HG03066 (cell line): Measurements from ENCODE around the gene NUAK1.

Experiments
- ATAC-seq: cut with Tn5 transposase; IDR thresholded peaks from one replicate; pipeline ENCODE4 v1.9.1; 2021; ENCODE audit warnings: low read depth; ENCODE audit not compliant: unreplicated experiment

Gene NUAK1

DNA sequence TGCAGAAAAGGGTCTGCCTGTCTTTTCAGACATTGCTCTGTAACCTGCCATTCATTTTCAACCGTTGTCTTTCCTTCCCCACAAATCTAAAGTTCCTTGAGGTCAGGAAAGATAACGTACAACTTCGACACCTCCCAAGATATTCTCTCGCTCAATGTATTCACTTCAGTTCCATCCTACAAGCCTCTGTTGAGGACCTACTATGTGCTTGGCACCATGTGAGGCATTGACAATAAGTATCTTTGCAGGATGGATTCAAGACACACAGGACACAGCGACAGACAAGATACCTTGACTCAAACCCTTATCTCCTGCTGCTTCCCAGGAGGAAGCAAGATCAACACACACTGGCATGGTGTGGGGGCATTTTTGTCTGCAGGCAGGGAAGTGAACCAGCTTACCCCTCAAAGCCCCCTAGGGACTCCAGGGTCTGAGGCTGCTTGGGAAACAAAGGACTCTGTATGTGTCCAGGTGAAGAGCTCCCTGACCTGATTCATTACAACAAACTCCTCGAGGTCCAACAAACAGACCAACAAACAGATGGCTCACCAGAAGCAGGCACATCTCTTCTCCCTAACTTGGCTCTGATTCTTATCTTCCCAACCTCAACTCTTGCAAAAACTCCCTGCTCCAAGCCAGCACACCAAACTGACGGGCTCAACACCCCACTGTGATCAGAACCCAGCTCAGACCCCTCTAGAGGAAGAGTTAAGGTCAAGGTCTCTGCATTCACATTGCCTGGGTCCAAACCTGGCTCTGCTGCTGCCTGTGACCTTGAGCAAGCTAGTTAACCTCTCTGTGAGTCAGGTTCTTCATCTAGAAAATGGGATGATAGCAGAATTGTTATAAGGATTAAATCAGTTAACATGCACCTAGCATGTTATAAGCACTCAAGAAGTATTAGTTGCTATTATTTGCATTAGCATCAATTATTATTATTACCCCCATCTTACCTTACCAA is 6.3 kb downstream of the NUAK1 start:
- no peak for ATAC-seq

DNA sequence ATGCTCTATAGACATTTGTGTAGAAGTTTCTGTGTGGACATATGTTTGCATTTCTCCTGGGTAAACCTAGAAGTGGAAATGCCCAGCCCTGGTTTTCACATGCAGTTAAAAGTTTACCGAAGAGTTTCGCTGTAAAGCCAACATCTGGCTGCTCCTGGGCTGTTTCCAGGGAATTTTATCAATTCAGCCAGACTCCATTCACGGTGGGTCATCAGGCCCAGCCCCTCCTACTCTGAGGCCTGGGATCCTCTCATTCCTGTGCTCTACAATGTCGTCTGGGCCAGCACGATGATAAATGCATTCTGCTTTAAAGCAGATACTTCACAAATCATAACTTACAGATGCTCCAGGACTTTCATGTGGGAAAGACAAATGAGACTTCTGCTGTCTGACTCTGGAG is 7.1 kb downstream of the NUAK1 start:
- no peak for ATAC-seq

DNA sequence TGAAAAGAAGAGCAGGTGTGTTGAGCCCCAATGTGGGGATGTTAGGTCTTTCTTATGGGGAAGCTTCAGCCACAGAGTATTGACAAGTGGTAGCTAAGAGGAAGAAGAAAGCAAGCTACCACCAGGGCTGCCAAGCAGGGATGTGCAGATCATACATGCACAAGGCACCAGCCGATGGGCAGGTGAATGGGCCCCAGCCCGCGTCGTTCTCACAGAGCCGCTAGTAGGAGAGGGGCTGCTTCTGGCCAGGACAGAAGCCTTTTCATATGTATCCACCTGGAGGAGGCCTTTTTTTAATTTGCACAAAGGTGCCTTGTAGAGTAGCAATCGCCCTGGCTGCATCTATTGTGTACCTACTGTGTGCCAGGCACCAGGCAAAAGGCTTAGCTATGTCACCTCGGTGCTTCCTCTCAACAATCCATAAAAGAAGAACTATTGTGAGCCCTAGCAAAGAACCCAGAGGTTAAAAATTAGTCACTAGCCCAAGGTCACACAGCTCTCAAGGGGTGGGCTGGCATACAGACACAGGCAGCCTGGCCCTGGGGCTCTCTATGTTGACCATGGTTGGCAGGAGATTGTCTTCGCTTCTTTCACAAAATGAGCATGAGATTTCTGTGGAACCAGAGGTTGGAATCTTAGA is 8.2 kb downstream of the NUAK1 start:
- no peak for ATAC-seq

DNA sequence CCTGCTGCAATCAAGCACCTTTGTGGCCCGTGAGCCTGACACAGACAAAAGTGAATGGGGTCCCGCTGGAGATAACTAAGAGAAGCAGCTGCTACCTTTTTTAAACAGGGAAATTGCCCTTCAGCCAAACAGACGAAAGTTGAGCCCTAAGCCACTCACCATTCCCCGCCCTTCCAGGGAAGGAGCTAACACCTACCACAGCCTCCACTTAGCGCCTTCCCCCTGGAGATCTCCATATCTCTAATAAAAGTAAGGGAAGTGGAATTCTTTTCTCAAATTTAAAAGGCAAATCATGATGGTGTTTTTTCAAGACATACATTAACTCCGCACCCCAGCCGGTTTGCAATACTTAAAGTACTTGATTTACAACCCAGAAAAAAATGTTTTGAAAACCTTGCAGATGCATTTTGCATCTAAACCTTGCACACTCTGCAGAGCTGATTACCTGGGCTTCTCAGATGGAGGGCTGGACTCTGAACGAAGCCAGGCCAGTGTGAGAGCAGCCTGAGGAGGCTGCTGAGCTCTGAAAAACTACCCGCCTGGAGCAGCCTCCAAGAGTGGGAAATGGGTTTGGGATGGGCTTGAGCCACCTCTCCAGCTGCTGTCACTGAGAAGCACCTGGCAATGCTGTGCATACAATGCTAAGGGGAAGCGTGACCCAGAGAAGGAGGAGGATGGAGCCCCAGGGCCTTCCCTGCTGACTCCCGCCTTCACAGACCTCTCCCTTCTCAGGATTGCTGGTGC is 10.0 kb downstream of the NUAK1 start:
- ATAC-seq, result no peak

DNA sequence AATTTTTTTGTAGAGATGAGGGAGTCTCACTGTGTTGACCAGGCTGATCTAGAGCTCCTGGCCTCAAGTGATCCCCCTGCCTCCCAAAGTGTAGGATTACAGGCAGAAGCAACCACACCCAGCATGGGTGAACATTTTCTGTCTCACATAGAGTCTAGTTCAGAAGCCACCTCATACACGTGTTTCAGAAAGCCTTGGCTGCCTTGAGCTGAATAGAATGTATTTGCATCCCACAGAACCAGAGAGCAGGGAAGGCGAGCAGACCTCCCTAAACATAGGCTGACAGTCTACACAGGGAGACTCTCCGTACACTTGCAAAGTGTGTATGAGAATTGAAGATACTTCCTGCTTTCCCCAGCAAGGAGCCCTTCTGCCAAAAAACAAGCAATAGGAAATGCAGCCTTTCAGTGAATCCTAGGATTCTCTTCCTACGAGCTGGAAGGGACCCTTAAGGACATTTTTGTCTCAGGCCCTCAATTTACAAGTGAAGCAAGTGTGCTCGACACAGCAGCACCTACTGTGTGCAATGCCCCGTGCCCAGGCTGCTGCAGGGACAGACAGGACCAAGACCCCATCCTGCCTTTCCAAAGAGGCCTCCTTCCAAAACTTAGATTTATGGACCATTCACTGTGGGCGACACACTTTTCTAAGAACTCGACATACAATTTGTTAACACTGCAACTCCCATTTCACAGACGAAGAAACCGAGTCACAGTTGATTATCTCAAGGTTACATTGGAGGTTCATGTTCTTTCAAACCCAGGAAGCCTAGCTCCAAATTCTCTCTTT is 11.2 kb downstream of the NUAK1 start:
- ATAC-seq, result no peak

DNA sequence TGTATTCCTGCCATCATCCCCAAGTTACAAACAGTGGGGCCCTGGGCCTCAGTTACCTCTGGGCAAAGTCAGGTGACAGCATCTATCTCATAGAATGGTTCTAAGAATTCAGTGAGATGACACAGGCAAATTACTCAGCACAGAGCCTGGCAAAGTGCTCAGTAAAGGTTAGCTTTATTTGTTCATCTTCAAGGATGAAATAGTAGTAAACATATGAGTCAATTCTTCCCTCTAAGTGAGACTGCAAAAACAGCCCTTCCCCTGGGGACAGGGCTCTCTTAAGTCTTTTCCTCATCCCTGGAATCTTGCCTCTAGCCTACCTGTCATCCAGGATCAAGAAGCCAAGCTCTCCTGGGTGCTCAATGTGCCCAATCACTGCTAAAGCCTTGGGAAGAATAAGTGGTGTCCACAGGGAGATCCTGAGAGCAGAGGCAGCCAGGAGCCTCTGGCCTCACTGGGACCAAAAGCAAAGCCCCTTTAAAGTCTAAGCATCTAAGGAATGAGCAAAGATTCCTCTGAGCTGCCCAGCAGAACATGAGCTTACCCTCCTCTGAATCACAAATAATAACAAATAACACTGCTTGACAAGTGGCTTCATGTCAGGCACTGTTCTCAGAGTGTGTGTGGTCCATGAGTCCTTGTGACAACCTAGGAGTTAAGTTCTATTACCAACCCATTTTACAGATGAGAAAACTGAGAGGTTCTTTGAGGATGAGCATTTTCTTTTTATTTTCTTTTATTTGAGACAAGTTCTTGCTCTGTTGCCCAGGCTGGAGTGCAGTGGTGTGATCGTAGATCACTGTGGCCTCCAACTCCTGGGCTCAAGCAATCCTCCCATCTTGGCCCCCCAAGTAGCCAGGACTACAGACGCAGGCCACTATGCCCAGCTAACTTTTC is 12.1 kb downstream of the NUAK1 start:
- no peak for ATAC-seq

DNA sequence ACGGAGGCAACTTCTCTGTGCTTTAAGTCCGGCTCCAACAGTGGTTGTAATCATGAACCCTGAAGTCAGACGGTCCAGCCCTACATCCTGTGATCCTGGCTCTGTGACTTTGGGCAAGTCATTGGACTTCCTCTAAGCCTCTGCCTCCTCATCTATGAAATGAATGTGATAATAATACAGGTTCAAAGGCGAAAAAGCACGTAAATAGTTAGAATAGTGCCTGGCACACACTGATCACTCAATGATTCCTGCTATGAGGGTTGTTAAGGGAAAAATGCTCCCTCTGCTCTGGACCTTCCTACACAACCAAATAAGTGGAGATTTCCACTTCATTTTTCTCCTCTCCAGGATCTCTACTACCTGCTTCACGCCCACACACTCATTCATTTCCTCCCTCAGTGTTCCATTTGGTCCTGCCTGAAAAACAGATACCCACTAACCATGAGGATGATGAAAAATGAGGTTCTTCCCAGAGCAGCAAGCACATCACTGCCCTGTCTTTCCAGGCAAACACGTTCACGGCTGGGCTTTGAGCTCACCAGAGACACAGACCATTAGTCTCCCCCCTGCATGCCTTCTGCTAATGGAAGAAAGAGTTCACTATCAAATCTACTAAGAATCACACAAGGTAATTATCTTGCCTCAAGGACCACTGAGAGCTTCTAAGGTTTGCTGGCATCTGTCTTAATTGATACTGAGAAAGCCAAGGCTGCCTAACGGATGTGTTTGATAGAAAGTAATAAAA is 13.2 kb downstream of the NUAK1 start:
- no peak for ATAC-seq

DNA sequence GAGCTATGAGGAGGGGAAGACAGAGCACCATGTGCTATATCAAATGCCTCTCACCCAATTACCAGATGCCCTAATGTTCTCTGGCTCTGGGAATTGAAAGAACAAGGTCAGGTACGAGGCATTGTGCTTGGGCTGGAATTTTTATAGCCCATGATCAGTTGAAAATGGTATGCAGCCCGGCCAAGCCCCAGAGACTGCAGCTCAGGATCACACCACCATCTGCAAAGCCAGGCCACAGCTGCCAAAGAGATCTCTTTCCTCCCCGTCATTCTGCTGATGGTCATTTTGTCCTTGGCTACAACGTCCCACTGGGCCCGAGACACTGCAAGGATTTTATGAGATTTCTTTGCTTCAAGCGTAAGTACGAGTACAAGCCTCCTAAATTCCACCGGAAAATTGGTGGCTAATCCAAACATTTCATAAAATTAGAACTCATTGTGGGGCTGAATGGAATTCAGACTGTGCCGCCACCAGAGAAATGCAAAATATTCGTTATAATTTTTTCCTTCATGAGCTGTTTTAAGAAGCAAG is 15.1 kb downstream of the NUAK1 start:
- ATAC-seq, result no peak

DNA sequence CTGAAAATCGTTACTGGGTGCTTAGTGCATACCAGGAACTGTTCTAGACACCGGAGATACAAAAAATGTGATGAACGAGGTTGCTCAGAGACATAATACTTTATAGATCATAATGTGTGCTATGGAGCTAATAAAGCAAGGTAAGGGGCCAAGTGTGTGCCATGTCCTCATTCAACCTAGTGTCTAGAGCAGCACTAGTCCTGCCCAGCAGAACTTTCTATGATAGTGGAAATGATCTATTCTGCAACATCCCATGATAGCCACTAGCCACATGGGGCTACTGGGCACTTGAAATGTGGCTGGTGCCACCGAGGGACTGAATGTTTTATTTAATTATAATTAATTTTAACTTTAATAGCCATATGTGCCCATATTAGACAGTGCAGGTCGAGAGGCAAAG is 15.6 kb downstream of the NUAK1 start:
- ATAC-seq, result no peak

DNA sequence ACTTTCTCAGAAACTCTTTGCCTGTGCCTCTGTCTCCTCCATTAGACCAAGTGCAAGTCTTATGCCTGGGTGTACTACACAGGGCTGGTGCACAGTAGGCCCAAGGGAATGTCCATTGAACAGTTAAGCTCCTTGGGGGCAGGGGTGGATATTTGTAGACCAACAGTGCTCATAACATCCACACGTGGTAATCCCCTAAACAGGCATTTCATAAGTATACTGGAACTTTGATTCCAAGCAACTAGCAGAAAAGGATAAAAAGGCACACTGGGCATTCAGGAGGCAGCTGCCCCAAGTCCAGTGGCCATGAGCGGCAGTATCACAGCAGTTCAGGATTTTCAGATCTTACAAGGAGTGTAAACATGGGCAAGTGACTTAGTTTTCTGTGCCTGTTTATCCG is 16.8 kb downstream of the NUAK1 start:
- ATAC-seq, result no peak

DNA sequence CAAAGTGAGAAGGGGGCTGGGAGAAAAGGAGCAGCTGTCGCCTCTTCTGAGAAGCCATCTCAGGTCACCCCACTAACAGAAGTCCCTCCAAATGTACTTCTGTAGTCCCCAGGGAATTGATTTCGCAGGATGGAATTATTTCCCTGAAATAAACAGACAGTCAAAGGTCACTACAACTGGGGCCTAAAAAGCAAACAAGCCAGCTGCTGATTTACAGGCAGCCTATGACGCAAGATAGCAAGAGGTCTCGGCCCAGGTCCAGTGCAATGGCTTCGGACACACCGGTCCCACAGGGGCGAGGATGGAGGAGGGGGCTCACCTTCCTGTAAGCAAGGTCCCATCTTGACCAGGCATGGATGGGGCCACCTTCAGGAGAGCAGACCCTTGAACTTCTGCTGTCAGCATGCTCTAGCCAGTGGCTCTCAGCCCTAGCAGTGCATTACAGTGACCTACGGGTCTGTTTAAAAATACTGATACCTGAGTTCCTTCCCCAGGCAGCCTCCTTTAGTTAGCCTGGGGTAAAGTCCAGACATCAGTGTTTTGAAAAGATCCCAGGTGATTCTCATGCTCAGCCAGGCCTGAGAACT is 18.1 kb downstream of the NUAK1 start:
- no peak for ATAC-seq

DNA sequence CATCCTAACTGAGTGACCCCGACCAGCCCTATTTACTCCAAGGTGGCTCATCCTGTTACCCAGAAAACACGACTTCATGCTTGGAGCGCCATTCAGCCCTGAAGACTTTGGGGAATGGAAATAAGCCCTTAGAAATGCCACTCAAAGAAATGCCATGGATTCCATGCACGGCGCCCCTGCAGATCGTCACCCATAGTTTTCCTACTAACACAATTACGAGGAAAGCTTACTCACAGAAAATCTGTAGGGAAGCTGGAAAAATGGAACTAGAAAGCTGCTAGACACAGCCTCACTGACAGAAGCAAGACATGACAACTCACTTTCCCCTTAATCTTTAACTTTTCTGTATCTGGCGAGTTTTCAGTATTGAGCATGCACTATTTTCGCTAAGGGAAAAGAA is 19.5 kb downstream of the NUAK1 start:
- ATAC-seq, result no peak

DNA sequence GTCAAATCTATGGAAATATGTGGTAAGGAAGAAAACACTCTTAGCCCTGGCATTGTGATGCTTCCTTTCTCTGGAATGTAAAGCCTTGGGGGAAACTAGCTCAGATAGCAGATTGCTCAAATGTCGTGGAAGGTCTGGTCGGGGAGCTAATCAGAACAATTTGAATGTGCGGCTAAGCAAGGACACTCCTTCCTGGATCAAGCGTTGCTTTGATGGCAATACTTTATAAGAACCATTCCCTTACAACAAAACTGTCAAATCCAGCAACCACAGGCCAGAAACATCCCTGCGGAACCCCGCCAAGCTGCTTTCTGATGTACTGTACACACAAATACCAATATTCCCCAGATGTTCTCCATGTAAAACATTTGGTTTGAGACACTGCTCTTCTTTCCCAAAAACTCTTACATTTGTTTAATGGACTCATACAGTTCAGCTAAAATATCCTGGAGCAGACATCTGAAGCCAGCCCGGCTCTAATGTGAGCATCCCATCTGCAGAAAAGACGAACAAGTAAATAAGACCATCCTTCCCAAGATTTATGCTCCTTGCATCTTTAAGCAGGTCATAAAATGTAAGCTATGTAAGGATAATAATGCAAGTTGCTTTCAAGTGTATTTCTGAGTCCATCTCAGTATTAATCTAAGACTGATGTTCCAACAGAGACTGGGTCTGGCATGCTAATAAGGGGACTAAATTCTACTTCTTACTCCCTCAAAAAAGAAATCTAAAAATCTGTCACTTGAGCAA is 20.2 kb downstream of the NUAK1 start:
- no peak for ATAC-seq

DNA sequence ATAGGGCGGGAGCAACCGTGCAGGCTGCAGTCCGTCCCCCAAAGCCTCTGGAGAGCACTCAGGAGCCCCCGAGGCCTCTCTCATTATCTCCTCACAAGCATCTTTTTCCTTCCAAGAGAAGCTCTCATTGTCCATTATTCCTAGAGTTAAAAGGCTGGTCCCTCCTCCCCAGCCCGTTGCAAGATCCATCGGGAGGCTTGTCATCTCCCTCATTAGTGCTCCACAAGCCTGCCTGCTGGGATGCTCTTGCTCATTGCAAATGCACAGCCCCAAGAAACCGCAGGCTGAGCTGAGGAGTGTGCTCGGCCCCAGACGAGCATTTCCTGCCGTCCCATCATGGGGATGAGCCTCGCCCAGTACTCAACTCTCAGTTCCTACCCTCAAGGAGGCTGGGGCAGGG is 23.3 kb downstream of the NUAK1 start:
- no peak for ATAC-seq

DNA sequence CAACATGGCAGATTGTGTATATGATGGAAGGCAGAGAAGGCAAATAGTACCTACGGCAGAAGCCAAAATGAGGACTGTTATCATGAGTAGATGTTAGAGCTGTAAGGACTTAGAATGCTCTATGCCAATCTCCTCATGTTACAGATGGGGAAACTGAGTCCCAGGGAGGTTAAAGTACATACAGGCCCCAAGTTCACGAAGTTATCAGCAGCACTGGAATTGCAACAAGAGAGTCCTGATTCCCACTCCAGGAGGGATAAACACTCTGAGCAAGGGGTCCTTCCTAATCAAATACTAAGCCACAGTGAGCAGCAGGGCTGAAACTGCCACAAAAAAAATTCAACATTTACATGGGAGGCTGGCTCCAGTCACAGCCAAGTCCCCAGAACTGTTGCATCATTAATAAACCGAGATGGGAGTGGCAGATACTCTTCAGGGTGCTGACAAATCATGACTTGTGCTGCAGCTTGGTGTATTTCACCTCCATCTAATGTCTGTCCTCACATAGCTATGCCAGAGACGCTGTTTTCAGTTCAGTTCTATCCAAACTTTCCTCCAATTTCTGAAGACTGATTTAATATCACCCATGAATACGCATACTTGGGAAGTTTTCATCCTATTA is 24.2 kb downstream of the NUAK1 start:
- no peak for ATAC-seq

DNA sequence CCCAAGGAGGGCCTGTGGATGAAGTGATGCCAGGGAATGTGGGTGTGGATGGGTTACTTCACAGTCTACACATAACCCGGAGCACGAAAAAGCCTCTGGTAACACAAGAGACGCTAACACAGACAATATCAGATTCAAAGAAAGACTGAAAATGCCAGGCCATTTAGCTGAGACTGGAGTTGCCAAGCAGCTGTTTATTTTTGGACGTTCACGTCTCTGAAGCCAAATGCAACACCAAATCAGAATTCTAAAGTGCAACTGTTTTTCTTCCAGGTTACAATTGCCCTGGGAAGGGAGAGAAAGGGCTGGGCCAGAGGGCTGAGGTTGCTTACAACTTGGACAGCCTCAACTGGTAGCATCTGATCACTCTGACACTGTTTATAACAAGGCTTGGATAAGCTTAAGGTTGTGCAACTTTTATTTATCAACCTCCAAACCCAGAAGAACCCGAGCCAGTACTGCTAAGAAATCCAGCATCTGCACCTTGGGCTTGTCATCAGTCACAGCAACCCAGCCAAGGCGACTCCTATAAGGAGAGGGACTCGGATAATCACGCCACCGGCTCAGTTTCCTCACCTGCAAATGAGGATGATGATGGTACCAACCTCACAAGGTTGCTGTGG is 24.8 kb downstream of the NUAK1 start:
- ATAC-seq, result no peak

DNA sequence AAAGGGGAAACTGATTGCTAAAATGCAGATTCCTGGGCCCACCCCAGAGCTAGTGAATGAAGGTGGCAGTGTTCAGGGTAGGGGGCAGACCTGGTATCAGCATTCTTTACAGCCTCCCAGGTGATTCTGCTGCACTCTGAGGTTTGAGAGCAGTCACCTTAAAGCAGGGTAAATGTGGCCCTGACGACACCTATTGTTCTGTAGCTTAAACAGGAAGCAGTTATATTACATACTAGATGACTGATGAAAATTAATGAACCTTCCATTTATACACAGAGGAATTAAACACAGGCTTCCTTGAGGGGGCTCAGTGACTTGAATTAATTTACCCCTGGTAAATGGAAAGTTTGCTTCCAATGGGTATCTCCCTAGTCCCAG is 25.3 kb downstream of the NUAK1 start:
- no peak for ATAC-seq
